ENCODE results near the gene USP34.

USP34 gene

DNA sequence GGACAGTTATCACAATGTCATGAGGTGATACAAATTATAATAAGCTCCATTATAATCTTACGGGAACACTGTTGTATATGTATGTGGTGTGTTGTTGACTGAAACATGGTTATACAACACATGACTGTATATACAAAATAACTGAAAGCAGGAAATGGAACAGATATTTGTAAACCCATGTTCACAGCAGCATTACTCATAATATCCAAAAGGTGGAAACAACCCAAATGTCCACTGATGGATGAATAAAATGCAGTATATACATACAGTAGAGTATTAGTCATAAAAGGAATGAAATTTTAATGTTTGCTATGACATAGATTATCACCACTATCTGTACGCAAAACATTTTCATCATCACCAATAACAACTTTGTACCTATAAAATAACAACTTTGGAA lies 107.3 kb downstream of the USP34 start:
- DNase-seq, result no peak

DNA sequence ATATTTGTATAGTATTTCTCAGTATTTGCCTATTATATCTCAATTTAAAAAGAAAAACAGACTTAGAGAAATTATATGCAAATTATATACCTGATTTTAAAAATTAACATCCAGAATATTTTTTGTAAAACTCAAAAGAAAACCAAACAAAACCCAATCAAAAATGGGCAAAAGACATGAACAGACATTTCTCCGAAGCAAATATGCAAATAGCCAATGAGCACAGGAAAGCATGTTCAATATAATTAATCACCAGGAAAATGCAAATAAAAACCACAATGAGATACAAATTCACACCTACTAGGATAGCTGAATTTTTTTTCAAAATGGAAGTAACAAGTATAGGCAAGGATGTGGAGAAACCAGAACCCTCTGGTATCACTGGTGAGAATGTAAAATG lies 108.0 kb downstream of the USP34 start:
- DNase-seq, result no peak

DNA sequence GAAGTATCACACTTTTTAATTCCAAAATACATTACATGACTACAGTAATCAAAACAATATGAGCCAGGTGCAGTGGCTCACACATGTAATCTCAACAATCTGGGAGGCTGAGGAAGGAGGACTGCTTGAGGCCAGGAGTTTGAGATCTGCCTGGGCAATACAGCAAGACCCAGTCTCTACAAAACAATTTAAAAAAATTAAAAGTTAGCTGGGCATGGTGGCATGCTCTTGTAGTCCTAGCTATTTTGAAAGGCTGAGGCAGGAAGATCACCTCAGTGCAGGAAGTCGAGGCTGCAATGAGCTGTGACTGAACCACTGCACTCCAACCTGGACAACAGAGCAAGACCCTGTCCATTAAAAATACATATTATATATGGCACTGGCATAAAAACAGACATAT lies 109.8 kb downstream of the USP34 start:
- no peak for DNase-seq

DNA sequence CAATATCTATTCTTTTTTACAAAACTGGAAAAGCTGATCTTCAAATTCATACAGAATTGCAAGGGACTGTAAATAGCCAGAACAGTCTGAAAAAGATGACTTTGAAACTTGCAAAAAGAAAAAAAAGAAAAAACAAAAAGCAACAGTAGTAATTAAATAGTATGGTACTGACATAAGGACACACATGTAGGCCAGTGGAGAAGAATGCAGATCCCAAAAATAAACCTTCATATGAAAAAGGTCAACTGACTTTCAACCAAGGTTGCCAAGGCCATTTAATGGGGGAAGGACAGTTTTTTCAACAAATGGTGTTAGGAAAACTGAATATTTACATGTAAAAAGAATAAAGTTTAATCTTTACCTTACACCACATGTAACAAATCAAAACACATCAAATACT lies 111.8 kb downstream of the USP34 start:
- DNase-seq, result no peak

DNA sequence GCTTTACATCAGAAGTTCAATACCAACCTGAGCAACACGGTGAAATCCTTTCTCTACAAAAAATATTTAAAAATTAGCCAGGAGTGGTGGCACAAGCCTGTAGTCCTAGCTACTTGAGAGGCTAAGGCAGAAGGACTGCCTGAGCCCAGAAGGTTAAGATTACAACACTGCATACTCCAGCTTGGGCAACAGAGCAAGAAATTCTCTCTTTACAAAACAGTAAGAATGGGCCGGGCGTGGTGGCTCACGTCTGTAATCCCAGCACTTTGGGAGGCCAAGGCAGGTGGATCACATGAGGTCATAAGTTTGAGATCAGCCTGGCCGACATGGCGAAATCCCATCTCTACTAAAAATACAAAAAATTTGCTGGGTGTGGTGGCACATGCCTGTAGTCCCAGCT lies 113.2 kb downstream of the USP34 start:
- no peak for DNase-seq

DNA sequence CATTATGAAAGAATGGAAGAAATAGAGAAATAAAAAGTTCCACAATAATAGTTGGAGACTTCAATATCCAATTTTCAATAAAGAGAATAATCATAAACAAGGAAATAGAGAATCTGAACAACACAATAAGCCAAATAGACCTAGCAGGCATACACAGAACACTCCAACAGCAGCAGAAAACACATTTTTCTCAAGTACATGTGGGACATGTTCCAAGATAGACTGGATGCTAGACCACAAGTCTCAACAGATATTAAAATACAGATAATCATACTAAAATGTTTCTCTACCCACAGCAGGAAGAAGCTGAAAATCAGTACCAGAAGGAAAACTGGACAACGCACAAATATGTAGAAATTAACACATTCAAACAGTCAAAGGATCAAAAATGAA lies 113.9 kb downstream of the USP34 start:
- DNase-seq, result no peak

DNA sequence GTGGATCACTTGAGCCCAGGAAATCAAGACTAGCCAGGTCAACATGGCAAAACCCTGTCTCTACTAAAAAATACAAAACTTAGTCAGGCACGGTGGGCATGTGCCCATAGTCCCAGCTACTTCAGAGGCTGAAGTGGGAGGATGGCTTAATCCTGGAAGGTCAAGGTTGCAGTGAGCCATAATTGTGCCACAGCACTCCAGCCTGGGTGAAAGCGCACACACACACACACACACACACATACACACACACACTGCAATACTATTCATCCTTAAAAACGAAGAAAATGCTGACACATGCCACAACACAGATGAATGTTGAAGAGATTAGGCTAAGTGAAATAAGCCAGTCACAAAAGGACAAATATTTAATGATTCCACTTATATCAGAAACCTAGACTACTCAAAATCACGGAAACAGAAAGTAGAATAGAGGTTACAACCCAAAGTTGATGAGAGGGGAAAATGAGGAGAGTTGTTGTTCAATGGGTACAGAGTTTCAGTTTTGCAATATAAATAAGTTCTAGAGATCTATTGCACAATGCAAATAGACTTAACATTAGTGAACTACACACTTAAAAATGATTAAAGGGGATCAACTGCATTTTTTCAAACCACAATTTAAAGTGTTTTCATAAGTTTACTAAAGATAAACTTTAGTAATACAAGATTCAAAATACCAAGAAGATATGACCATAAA lies 114.5 kb downstream of the USP34 start:
- peak in 1 of 5 experiments; percentile 36 for DNase-seq

DNA sequence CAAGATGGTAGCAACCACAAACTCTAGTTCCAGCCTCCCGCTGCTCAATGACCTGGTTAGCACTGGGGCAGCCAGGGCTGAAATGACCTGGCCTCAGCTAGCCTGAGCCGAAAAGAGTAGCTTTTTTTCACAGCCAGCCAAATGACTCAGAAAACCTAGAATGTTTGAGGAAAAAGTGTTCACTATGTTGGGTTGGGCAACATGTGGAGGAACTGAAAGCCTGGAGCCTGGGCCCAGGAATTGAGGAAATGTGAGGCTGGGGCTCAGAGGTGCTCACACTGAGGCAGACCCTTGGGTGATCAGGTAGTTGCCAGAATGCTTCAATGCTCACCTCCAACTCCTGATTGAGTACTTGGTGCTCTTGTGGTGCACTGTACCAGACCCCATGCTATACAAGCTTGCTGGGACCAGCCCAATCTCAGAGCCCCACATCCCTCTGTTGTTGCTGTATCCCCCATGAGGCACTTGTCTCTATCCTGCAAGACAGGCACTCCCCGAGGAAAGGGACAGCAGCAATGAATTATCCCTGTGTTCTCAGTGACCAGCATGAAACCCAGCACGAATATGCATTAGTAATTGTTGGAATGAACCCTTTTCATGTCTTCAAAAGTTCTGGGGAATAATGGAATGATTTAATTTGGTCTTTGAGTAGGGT lies 116.2 kb downstream of the USP34 start:
- no peak for DNase-seq

DNA sequence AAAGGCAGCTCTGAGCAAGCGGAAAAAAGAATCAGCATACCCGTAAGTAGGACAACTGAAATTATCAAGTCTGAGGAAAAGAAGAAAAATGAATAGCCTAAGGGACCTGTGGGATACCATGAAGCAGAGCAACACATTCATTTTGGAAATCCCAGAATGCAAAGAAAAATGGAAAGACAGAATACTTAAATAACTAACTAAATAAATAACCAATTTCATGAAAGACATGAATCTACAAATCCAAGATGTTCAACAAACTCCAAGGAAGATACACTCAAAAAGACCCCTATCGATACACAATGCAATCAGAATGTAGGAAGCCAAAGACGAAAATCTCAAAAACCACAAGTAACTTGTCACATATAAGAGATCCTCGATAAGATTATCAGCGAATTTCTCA lies 117.0 kb downstream of the USP34 start:
- DNase-seq, result no peak

DNA sequence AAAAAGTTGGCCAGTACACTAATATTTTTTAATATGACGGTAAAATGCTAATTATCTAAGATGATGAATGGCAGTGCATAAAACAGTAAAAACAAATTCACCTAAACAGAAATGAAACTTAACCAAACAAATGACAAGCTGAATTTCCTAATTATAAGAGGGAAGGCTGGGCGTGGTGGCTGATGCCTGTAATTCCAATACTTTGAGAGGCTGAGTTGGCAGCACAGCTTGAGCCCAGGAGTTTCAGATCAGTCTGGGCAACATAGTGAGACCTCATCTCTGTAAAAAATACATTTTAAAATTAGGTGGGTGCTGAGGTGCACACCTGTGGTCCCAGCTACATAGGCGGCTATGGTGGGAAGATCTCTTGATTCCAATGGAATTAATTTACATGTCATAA lies 120.1 kb downstream of the USP34 start:
- DNase-seq, result no peak

DNA sequence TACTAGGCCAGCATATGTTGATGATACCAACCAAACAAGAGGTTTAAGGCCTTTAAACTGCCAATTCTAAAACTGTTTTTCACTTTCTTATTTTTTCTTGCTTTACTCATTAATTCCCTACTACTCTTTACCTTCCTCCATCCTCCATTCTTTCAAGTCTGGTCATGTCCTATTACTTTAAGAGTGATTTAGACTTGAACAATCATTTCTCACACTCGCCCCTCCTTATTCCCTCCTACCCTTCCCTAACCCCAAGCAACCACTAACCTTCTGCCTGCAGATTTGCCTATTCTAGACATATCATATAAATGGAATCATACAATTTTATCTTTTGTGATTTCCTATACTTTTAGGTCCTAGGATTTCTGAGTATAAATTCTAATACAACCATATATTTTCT lies 127.7 kb downstream of the USP34 start:
- DNase-seq, result no peak

DNA sequence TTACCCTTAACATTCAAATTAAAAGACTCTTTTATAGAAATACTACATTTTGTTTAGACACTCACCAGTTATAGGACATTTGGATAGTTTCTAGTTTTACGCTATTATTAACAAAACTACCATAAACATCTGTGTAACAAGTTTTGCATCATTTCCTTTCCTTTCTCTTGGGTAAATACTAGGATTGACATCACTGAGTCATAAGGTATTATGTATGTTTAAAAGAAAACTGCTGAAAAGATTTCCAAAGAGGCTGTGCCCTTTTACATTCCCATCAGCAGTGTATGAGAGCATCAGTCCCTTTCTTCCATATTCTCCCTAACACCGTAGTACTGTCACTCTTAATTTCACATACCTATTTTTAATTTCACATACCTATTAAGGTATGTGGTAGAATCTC lies 130.6 kb downstream of the USP34 start:
- DNase-seq, result no peak

DNA sequence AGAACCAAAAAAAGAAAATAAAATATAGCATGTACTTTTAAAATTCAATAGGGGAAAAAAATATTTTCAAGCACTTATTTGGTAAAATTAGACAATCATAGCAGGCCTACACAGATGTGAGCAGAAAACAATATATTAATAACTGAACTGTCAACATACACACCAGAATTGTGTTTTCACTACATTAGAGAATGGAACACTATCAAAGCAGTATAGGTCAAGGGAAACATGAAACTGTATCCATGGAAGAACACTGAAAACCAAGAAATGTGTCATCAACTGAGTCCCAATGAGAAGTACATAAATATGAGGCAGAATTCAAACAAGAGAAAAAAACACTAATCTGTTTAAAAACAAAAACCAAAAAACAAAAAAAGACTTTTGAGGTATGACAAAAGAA lies 132.4 kb downstream of the USP34 start:
- no peak for DNase-seq

DNA sequence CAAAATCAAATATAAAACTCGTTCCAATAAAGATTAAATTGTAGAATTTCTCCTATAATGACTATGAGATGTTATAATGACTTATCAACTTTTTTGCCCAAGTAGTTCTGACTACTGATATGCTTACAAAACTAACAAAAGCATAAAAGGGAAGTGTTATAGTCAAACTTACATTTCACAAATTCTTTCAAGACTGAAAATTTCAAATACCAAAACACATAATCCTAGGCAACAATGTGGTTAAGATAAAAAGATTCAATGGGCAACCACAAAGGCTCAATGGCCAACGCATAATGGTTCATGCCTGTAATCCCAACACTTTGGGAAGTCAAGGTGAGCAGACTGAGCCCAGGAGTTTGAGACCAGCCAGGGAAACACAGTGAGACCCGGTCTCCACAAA lies 135.7 kb downstream of the USP34 start:
- DNase-seq, result no peak

DNA sequence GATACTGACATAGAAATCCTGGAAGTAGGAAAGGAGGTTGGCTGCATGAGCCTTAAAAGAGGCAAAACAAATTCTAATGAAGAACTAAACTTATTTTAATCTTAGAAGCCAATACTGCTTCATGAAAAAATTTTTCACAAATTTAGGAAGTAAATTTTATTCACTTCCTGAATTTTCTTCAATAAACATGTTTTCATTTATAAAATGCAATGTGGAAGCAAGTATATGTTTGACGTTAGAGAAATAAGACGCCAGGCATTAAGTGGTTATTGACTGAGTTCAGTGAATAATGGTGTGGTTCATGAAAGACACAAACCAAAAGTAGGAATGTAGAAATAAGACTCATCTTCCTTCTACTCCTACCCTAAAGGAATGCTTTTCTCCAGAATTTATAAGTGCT lies 136.4 kb downstream of the USP34 start:
- no peak for DNase-seq

DNA sequence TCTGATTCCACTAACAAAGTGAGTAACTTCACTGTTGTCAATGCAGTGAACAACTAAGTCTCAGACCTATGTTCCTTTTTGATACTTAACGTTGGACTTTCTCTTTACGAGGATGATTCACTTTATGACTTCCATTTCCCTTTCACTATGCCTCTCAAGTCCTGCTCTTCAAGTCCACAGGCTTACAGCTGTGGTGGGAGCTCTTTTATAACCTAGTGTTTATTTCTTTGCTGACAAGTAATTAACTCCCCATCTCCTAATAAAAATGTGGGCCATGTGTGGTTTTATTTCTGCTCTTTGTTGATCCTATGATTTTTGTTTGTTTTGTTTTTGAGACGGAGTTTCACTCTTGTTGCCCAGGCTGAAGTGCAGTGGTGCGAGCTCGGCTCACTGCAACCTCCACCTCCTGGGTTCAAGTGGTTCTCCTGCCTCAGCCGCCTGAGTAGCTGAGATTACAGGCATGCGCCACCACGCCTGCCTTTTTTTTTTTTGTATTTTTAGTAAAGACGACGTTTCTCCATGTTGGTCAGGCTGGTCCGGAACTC lies 142.1 kb downstream of the USP34 start:
- DNase-seq, result peak in 1 of 5 experiments; percentile 74

DNA sequence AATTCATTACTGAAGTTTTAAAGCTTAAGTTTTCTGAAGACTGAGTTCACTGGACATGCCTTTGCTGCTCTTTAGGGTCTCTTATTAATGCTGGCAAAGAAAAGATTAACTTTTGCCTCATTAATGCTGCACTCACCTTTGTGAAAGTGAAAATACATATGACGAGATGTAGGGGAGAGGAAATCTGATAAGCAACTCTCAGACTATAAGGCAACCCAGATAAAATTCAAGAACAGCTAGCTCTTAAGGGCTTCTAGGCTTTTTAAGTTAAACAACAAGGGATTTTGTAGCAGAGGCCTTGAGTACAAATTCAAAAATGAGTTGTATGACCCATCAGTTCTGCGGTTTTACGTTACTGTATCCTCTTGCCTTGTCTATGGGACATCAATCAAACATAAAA lies 143.7 kb downstream of the USP34 start:
- peak in 1 of 5 experiments; percentile 83 for DNase-seq

DNA sequence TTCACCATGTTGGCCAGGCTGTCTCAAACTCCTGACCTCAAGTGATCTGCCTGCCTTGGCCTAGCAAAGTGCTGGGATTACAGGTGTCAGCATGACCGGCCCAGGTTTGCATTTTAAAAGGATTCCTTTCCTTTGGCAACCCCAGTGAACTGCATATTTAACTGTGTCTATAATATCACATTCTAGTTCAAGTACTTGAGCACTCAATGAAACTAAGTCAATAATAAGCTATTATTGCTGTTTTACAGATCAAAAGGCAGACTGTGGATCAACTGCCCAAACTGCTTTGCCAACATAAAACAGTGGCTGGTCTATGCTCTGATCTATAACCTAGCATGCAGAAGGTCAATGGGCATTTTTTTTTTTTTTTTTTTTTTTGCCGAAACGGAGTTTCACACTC lies 144.5 kb downstream of the USP34 start:
- no peak for DNase-seq

DNA sequence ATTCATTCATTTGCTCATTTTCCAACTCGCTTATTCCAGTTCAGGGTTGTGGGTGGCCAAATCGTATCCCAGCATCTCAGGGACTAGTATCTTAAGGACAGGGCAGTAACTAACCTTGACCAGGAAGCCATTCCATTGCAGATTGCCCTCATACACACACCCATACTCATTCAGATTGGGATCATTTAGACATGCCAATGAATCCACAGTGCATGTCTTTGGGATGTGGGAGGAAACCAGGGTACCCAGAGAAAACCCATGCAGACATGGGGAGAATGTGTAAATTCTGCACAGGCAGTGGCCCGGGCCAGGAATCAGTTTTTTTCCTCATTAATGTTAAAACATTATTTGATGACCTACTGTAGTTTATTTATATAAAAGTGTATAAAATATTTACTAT lies 150.7 kb downstream of the USP34 start:
- no peak for DNase-seq

DNA sequence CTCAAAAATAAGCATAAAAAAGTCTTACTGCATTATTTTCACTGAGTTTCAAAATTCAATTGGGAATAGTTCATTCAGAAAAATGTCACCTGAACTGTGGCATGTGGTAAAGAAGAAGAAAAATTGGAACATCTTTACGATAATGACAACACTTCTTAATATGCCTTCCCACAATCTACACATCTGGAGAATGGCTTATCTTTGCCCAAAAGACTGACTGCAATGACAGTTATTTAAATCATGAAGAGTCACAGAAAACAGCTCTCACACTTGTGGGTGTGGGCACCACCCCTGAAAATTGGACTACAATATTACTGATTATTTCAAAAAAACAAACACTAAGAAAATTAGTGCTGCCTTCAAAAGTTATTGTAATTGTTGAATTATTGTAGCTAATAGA lies 152.3 kb downstream of the USP34 start:
- no peak for DNase-seq

DNA sequence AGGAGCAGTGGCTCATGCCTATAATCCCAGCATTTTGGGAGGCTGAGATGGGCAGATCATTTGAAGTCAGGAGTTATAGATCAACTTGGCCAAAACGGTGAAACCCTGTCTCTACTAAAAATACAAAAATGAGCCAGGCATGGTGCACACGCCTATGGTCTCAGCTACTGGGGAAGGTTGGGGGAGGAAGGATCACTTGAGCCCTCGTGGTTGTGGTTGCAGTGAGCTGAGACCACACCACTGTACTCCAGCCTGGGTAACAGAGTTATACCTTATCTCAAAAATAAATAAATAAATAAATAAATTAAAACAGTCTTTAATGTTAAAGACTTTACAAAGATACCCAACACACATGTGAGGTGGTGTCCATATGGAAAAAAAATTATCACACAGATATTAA lies 174.9 kb downstream of the USP34 start:
- peak in 1 of 5 experiments; percentile 12 for DNase-seq

DNA sequence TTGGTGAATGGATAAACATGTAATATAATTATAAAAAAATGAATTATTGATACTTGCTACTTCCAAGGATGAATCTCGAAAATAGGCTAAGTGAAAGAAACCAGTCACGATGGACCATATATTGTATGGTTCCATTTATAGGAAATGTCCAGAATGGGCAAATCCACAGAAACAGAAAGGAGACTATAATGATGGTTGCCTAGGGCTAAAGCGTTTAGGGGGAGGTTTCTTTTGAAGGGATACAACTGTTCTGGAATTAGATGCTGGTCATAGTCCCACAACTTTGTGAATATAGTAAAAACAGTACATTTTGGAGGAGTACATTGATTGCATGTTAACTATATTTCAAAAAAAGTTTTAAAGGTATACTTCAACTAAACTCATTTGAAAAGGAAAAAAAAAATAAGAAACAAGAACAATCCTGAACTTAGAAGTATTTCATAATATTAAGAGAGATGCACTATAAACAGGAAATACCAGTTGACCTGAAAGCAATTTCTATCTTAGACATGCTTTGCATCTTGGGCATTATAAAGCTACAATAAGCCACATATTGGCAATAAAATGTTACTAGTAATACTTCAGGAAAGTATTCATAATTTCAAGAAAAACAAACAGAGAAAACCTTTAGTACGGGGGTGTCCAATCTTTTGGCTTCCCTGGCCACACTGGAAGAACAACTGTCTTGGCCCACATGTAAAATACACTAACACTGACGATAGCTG lies 178.9 kb downstream of the USP34 start:
- no peak for DNase-seq

DNA sequence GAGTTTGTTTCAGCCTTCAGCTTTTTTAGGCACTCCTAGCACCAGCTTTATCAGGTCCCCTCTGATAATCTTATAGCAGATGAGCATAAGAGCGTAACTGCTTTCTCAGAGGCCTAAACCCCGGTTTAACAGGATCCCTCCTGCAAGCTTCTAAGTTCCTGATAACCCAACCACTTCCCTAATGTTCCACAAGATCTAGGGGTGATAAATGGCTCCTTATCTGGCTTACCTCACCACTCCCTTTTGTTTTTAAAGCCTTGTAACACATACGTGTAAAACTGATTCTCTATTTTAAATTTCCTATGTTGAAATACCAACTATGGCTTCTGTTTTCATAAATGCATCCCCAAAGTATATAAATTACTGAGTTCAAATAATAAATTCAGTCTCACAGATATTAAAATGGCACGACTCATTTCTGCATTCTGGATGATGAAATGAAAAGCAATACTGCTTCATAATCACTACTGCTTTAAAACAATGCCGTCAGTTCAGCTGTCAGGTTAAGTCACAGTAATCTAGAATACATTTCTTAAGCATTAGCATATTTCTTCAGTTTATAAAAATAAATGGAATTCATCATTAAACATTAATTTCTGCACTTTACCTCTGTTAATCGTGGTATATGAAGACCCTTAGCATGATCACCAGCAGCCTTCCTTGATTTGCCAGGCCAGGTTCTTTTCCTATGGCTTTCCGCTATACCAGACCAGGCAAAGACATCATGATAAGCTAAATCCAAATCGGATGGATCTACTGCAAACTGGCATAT lies 182.6 kb downstream of the USP34 start:
- no peak for DNase-seq

Data from T-helper 2 cell (primary cell).